NOMO-1 treated with DMSO at 0.1 percent for 48 hours (cell line): Measurements from ENCODE around the gene OVCH1.

Experiments used
- DNase-seq: peaks from one replicate; lab custom pipeline; 2025; ENCODE audit not compliant: unreplicated experiment; lab: John Stamatoyannopoulos, UW

Gene OVCH1, protein sequence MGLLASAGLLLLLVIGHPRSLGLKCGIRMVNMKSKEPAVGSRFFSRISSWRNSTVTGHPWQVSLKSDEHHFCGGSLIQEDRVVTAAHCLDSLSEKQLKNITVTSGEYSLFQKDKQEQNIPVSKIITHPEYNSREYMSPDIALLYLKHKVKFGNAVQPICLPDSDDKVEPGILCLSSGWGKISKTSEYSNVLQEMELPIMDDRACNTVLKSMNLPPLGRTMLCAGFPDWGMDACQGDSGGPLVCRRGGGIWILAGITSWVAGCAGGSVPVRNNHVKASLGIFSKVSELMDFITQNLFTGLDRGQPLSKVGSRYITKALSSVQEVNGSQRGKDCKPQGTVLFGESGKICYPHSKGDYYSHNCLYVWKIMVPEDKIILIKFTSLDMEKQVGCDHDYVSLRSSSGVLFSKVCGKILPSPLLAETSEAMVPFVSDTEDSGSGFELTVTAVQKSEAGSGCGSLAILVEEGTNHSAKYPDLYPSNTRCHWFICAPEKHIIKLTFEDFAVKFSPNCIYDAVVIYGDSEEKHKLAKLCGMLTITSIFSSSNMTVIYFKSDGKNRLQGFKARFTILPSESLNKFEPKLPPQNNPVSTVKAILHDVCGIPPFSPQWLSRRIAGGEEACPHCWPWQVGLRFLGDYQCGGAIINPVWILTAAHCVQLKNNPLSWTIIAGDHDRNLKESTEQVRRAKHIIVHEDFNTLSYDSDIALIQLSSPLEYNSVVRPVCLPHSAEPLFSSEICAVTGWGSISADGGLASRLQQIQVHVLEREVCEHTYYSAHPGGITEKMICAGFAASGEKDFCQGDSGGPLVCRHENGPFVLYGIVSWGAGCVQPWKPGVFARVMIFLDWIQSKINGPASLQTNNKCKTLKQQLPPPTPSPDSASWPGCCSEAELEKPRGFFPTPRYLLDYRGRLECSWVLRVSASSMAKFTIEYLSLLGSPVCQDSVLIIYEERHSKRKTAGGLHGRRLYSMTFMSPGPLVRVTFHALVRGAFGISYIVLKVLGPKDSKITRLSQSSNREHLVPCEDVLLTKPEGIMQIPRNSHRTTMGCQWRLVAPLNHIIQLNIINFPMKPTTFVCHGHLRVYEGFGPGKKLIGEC

DNA sequence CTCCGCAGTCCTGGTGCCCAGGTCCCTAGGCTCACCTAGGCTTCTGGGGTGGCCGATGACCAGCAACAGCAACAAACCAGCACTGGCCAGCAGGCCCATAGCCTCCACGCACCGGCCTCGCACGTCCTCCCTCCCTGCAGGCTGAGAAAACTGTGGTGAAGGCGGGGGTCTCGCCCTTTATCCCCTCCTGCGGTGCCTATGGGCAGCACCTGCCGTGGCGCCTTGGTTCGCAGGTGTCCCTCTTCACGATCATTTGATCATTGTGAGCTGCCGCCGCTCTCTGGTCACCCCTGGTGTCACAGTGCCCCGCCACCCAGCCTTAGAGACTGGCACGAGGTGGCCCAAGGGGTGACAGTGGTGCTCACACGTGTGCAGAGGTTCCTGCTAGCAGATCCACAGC, at the start of gene OVCH1:
OVCH1 (minus strand) TSS at position 99 of the 400 bp plus-strand sequence; CDS start at position 99, 0 bp downstream.
- DNase-seq, result no peak

DNA sequence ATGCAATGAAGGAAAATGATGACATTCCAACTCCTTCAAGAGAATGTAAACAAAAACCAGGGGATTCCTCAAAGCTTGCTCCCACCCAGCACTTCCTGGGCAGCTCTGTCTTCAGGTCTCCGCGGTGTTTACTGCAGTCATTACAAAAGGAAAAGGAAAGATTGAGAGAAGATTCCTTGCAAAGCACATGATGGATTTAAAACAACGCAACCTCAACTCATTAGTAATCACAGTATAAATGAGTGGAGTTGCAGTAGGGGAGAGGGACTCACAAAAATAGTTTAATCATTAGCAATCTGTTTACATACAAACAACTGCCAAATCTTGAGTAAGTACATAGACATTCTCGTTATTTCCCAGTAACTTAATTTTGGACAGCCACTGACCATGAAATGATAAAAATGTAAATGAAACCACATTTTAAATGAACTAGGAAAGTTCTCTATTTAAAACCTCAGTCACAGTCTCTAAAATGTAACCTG, 49.7 kb upstream of the OVCH1 start:
- no peak for DNase-seq

DNA sequence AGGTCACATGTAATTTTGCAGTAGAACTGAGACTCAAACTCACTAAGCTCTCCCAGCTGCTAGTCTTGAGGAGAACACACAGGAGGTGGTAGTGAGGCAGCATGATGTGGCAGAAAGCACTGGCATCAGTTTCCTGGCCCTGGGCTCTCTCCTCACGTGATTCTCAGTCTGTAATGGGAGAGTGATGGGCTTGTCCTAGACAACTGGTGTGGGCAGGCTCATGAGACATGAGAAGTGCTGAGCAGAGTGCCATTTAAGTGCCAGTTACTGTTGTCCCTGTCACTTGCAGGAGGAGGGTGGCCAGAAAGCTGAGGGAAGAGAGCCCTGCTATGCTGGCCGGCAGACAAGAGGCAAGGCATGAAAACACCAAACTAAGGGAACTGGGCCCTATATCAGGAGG, 48.5 kb upstream of the OVCH1 start:
- no peak for DNase-seq

DNA sequence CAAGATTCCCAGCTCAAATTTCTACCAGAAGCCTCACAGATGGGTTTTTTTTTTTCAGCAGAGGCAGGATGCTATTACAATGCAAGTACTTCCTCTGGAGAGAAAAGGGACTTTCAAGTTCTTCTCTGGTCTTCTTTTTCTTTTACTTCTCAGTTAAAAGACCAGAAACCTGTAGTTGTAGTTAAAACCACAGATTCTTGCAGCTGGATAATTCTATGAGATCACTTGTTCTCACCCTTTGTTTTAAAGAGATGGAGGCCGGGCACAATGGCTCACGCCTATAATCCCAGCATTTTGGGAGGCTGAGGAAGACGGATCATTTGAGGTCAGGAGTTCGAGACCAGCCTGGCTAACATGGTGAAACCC, 47.6 kb upstream of the OVCH1 start:
- no peak for DNase-seq

DNA sequence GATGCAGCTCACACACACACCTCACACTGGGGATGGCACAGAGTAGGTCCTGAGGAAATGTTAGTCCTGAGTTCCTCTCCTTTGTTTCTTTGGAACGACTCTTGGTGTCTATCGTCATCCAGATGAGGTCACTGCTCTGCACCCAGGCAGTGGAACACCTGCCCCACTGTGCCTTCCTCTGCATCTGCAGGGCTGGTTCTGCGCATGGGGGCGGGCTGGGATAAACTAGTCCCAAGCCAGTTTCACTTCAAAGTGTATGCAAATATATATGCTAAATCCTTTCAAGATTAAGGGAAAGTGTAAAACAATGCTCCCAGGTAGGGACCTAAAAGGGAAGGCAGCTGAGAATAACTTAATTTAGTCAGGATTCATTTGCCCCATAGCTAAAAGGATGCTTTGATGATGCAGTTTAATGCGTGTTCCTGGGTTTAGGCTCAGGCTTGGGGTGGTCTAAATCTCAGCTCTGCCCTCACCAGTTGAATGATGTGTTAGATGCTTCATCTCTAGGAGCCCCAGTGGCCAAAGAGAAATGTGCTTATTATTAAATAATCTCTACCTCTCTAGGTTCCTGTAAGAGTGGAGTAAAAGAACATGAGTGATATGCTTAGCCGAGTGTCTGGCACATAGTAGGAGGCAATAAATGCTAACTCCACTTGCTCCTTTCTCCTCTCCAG, 47.1 kb upstream of the OVCH1 start:
- DNase-seq, result no peak

DNA sequence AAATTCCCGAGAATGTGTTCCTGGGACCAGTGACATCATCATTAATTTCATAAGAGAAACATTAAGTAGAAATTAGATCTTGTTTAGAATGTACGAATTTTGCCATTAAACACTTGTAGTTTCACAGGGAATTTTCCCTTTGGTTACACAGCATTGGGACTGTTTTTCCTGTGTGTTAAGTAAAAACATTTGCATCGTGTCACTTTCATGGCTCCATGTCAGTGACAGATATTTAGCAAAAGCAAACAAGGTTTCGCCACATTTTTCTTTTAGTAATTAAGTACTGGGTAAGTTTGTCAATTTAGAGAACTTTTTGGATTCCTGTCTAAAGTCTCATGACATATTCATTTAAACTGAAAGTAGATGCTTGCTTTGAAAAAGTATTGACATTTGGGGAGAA, 45.5 kb upstream of the OVCH1 start:
- no peak for DNase-seq

DNA sequence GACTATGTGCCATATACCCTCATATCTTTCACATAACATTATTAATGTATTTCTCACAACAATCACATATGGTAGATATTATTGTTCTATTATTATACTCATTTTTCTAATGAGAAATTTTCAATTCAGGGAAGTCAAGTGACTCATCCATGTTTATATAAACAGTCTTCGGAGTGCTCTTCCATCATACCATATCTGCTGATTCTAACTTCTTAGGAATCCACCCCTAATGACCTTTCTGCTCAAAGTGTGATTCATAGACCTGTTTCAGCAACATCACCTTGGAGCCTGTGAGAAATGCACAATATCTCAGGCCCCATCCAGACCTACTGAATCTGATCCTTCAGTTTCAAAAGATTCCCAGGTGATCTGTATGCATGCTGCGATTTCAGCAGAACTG, 39.8 kb upstream of the OVCH1 start:
- DNase-seq, result no peak

DNA sequence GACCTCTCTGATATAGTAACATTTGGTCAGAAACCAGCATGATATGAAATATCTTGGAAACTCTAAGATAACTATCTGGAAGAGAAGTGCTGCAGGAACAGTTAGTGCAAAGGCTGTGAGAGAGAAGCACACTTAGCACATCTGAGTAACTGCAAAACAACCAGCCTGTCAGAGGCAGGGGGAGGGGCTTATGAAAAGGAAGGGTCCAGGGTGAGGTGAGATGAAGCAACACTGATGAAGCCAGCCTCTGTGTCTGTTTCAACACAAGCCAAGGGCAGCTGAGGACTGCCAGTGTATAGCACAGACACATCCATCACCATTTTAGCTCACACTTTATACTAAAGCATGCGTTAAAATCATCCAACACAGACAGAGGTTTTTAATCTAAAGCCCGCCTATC, 37.4 kb upstream of the OVCH1 start:
- peak; percentile 82 for DNase-seq

DNA sequence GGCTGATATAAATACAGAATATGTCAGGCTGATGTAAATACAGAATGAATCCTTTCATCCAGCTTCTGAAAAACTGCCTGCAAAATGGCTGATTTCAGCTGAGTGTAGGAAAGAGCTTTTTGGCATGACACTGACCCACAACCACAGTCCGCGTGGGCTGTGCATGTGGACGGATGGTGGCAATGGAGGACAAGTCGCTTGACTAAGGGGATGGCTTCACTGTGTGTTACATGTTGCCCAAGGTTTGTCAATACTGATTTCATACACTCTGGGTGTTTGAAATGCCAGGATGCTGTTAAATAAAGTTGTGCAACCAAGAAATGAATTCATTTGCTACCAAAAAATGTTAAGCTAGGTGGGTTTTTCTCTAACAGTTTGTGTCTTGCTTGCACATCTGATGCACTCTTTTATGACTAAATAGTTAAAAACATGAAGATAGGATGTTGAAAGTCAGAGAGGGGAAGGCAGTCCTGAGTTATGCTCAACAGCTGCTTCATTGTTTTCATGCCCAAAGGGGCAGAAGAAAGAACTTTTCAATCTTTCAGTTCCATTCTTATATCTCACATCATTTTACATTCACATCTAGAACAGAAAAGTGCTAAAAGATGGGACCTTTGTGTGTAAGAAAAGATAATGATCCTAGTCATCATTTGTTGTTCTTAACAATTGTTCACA, 36.5 kb upstream of the OVCH1 start:
- no peak for DNase-seq

DNA sequence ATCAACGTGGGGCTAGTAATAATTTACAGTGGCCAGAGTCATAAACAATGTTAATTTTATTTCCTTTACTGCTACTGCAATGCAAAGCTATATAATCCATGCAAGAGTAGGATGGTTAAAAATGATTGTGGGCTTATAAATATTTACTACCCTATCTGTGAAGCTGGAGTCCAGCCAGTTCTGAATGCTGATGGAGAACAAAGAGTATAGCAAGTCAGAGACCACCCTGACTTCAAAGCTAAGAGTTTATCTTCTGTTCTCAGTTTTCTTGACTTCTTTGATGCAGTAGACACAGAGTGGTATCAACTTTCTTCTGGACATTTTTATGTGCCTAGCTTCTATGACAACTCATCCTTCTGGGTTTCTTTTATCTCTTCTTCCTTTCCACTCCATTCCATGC, 34.0 kb upstream of the OVCH1 start:
- no peak for DNase-seq

DNA sequence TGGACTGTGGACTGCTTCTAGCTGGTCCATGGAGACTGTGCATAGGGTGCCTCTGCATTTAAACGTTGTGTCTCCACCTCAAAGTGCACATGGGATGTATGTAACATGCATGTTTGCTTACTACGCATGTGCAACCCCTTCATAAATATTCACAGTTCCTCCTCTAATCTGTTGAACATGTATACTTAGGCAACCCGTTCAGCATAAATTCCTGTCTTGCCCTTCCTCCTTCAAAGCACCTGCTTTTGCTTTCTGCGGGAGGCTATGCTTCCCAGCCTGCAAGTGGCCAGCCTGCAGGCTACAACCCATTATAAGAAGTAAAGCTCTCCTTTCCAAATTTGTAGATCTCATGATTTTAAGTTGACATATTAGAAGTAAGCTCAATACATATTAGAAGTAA, 33.0 kb upstream of the OVCH1 start:
- DNase-seq, result peak; percentile 78

DNA sequence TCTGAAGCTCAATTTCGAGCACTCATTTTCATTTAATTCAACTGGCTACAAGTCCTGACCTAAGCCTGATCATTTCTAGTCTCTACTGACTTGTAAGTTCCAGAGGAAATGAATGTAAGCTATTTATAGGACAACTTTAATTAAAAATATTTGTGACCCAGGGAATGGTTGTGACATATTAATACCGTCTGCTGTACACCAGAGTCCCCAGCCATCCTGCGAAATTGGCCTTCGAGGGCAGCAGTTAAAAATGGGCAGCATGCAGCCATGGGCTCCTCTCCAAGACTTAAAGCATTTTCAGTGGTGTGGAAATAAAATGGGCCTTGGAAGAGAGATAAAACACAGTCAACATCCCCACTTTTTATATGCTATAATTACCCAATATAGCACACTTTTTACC, 30.7 kb upstream of the OVCH1 start:
- DNase-seq, result no peak

DNA sequence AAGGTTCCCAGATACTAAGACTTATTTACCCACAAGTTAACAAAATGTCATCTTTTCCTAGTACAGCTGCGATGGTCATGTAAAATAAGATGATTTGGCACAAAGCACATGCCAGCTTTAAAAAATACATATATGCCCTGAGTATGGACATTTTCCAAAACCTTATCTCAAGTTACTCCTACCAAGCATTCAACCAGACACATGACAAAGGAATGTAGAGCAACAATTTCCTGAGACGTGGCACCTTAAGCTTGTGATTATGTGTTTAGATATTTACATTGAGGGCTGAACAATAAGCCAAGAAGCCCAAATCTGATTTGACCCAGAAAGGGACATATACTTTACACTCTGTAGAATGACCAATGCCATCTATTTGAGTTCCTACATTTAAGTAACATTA, 24.5 kb upstream of the OVCH1 start:
- no peak for DNase-seq

DNA sequence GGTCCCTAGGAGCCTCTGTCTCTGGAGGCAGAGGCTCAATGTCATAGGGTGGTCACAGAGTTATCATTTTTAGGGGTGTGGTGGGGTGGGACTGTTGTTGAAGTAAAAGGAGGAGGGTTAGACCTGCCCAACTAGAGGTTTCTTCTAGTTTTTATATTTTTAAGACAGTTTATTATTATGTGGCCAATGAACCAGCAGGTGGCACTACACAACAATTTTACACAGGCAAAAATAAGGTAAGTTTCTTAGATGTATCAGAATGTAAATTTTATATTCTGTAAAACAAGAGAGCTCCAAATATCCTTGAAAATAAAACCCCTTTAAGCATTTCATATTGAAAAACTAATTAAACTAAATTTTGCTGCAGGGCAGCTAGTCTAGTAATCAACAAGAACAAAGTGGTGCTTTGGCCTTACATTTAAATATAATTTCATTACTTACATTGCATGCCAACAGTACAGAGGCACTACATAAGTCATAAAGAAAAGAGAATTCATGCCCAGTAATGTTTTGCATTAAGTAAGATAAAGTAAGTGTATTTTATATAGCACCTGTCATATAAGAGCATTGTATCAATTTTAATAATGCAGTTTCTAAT, 22.2 kb upstream of the OVCH1 start:
- DNase-seq, result peak; percentile 18

DNA sequence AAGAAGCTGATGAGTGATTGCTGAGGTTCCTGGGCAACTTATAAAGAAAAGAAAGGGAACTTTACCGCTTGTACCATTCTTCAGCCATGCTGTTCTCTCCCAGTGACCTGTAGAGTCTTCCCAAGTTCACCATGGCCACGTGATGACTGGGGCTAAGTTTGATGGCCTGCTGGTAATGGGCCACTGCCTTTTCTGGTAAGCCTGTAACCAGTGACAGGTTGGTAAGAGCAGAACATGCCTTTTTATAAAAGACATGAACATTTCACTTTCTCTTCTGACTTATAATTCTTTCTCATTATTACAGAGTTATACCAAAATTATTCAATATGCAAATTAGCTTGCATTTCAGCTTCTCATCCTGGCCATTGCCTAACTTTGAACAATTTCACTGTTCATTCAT, 20.9 kb upstream of the OVCH1 start:
- DNase-seq, result no peak

DNA sequence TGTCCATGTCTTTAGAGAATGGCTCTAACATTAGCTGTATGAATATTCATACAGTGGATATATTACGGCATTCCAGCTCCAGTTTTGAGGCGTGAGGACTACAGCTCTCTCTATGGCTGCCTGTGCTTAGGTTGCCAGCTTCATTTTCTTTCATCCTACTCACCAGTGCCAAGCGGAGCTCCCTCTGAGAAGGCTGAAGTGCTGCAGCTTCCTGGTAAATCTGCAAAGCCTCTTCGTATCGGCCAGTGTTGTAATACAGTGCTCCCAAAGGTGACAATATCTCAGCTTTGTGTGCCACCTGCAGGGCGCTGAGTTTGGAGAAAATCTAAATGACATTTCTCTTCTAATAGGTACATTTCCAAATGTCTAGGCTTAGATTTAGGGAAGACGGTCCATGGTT, 19.8 kb upstream of the OVCH1 start:
- peak; percentile 60 for DNase-seq

DNA sequence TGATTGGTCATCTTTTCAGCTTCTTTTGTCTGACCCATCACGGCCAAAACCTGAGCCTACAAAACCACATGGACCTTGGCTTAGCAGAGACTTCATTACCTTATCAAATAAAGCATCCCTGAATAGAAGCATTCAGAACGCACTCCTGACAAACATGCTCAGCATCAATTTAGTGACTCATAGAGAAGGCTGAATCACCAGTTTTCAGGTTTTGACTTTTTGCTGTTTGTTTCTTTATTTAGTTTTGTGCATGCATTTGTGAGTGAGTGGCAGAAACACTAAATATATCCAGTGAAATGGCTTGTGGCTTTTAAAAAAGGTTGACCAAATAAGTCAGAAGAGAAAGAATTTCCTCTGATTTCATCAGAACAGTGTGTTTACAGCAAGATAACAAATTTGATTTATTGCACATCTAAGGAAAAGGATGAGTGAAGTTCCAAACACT, 19.0 kb upstream of the OVCH1 start:
- DNase-seq, result no peak

DNA sequence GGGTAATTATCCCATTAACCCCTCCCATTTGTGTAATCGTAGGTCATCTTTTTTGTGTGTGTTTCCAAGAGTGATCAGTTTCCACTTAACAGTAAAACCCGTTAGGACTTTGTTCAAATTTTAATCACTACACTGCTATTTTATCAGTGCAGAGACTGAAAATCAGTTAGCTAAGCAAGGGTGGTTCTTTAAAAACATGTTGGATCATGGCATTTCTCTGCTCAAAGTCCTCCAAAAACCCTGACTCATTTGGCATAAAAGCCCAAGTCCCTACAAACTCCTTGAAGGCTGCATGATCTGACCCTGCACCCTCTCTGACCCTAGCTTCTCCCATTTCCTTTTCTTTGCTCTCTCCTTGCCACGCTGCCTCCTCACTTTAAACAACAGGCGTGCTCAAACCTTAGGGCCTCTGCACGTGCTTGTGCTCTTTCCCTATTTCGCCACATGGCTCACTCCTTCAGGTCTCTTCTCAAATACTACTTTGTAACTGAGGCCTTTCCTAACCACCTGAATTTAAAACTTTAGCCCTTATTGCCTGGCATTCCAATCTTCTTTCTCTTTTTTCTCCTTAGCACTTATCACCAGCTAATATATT, 13.2 kb upstream of the OVCH1 start:
- no peak for DNase-seq

DNA sequence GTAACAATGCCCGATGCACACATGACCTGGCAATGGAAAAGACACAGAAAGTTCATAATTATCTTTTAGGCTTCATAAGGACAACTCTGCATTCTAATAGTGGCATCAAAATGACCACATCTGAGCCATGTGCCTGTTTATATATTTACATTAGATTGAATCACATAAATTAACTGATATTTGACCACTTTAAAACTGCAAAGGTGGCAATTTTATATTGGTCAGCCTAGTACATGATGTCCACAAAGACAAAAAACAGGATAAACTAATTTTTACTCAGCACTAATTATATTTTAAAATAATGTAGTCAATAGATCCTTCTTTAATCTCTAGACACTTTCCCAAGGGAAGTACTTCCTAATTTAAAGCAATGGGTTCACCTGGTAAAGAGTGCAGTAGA, 12.0 kb upstream of the OVCH1 start:
- DNase-seq, result no peak

DNA sequence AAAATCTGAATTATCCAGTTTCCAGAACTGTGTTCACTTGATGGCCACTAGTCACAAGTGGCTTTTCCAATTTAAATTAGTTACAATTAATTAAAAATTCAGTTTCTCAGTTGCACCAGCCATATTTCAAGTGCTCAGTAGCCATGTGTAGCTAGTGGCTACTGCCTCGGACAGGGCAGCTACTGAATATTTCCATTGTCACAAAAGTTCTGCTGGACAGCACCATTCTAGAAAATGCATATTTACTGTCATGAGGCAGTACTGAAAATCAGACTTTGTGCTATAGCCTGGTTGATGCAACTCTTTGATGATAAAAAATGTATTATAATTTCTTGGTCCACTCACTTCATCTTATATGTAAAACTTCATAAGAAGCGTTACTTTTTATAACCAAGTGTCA, 11.5 kb upstream of the OVCH1 start:
- DNase-seq, result no peak
